GM12801 (cell line): ENCODE measurements around the gene WNT7A.

Experiments
- TF ChIP-seq, protein P1 (sequence below): IDR thresholded peaks from one replicate; pipeline ENCODE4 v1.5.1; 2011; ENCODE audit warnings: control low read depth; ENCODE audit not compliant: insufficient read length; ENCODE audit errors: extremely low read depth

The WNT7A gene

DNA sequence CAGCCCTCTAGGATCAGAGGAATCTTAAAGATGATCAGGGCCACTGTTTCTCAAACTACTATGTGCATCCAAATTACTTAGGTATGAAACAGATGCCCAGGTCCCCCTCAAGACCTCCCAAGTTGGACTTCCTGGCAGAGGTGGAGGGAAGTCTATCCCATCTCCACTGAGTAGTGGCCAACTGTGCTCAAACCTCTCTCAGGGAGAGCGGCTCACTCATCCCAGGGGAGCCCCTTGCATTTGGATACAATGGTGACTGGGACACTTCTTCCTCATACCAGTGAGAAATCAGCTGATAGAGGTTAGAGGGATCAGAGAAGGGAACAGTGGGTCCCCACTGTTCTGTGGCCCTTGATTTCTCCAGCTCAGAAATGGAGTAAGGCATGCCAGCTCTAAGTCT, 8.7 kb upstream of the WNT7A start:
- TF ChIP-seq, protein P1, sequence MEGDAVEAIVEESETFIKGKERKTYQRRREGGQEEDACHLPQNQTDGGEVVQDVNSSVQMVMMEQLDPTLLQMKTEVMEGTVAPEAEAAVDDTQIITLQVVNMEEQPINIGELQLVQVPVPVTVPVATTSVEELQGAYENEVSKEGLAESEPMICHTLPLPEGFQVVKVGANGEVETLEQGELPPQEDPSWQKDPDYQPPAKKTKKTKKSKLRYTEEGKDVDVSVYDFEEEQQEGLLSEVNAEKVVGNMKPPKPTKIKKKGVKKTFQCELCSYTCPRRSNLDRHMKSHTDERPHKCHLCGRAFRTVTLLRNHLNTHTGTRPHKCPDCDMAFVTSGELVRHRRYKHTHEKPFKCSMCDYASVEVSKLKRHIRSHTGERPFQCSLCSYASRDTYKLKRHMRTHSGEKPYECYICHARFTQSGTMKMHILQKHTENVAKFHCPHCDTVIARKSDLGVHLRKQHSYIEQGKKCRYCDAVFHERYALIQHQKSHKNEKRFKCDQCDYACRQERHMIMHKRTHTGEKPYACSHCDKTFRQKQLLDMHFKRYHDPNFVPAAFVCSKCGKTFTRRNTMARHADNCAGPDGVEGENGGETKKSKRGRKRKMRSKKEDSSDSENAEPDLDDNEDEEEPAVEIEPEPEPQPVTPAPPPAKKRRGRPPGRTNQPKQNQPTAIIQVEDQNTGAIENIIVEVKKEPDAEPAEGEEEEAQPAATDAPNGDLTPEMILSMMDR: no peak

- TF ChIP-seq, protein P1: no peak
These were observed 7.8 kb upstream of the WNT7A start for GRCh38 chr3:13887495-13888300.

DNA sequence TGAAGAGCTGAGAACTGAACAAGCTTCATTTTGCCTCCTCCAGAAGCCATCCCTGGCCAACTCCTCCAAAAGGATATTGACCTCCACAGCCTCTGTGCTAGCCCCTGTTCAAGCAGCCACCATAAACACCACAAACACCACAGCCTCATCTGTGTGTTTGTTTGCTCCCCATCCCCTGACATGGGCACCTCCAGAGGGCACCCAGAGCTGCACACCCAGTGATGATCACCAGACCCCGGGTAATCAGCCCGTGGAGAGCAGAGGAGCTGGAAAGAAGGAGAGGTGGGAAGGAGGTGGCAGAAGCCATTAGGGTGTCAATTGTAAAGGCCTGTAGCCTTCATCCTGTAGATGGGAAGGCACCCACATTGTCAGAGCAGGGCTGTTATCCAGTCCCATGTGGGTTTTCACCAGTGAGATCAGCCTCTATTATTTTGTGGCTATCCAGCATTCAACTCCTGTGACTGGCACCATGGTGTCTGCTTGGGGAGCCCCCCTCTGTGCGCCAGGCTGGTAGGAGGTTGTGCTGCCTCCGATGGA, 6.8 kb upstream of the WNT7A start:
- TF ChIP-seq, protein P1: no peak

- TF ChIP-seq, protein P1: no peak
These were observed 5.8 kb upstream of the WNT7A start for GRCh38 chr3:13885704-13886010.

GRCh38 chr3:13884851-13885703, 5.2 kb upstream of the WNT7A start:
- TF ChIP-seq, protein P1: no peak

- TF ChIP-seq, protein P1: no peak
These were observed 3.8 kb upstream of the WNT7A start for GRCh38 chr3:13883681-13884080.

GRCh38 chr3:13882876-13883275, 3.0 kb upstream of the WNT7A start:
- TF ChIP-seq, protein P1: no peak
